GM19397 (cell line): ENCODE measurements around the gene SIGLEC11.
"Not testable (repeated sequence)": the region's sequence is repeated elsewhere in the genome, so short reads cannot be mapped to it uniquely, and the experiment has no call there.

Source experiments
- ATAC-seq: cut with Tn5 transposase; IDR thresholded peaks from one replicate; pipeline ENCODE4 v1.9.1; 2021; ENCODE audit warnings: mild to moderate bottlenecking, moderate library complexity; ENCODE audit not compliant: unreplicated experiment

SIGLEC11 gene

DNA sequence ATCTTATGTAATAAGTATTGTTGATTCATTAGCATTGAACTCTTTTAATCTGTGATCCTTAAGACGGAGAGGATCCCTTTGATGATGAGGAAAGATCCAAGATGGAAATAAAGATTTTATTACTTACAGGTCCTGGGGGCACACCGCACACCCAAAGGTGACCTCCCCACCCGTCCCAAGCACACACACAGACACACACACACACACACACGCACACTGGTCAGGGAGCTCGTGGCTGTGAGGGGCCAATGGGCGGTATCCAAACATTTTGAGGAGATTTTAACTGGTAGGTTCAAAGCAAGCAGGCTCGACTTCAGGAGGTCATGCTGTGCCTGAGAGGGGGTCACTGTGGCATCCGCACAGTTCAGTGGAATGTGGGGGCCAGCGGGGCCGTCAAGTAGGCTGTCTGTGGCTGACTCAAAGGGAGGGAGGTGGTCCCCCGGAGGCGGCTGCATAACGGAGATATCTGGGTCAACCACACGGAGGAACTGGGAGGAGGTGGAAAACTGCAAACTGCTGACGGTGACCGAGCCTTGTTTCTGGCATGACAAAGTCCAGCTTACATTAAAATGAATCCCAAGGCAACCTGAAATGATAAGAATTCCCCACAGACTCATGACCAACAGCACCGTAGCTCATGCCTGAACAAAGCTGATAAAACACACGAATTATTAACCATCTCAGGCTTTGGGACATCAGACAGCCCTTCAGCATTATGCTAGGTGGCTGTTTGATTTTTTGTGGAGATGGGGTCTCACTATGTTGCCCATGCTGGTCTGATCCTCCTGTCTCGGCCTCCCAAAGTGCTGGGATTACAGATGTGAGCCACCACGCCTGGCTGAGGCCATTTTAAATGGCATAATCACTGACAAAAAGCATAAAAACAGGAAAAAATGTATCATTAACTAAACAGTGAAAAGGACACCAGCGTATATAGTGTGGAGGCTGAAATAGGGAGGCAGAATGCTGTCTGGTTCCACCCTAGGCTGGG, 20.9 kb upstream of the SIGLEC11 start:
- no peak for ATAC-seq

DNA sequence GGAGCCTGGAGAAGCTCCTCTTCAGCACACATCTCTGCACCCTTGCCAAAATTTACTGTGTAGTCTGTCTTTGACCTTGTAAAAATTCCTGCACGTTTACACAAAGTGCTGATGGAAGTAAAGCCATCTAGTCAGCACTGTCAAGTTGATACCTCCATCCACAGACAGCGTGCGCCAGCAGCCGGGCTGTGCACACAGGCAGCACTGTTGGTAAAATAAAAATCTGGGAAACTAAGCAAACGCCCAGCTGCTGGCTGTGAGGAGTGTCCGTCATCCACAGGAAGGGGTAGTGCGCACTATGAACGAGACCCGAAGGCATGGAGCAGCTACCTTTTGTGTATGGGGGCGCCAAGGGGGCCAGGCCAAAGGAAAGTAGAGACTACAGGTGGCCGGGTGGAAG, 17.4 kb upstream of the SIGLEC11 start:
- no peak for ATAC-seq

DNA sequence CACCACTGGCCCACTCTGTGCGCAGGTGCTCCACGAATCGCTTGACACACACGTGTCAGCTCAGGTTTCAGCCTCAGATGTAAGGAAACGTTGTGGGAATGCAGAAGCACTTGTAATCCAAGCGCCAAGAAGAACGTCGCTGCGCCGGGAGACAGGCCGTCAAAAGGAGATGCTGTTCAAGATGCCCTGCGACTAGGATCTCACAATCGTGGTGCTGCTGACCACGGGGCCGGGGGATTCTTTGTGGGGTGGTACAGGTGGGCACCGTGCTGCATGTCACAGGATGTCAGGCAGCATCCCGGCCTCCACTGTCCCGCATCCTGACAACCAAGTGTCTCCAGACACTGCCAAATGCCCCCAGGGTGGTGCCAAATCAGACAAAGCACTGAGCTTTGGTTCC, 16.9 kb upstream of the SIGLEC11 start:
- ATAC-seq = no peak

DNA sequence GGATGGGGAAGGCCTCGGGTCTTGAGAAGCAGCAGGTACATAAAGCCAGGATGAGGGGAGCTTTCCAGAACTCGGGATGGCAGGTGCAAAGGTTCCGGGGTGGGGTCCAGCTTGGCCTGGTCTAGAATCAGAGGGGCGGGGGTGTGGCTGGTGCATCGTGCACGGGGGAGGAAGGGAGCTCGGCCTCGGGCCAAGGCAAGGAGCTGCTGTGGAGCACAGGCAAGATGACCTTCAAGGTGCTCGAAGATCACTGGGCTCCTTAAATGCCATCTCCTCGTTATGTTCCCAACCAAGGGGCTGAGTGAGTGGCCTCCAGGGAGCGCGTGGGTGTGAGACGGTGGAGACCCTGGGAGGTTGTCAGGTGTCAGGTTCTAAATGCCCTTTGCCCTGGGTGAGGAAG, 16.1 kb upstream of the SIGLEC11 start:
- ATAC-seq = no peak

DNA sequence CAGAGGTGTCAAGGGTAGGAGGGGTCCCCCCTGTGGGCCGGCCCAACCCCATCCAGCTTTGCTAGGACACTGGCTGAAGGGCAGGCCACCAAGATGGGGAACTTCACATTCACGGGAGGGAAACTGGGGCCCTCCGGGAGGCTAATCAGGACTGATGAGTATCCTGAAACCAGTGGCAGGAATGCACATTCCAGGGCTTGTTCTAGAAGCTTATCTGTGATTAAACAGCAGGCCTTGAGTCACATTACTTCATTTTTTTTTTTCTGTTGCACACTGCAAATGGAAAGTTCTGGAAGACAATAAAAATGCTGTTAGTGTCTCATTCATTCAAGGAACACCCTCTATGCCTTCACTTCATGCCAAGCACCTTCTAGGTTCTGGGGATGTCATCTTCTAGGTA, 15.5 kb upstream of the SIGLEC11 start:
- no peak for ATAC-seq

DNA sequence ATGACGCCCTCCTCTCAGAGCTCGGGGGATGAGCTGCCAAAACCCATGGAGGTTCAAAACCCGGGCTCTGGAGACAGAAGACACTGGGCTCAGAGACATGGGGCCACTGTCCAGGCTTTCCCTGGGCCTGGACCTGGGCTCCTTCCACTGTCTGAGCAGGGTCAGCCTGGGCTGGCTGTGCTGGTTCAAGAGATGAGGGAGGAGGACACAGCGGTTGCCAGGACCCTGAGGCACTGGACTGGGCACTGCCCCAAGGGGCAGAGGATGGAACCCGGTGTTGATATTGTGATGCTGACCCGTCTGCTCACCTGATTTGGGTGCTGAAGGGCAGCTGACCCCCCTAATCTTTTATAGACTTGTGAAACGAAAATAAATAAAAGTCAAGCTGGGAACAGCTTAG, 14.1 kb upstream of the SIGLEC11 start:
- no peak for ATAC-seq

DNA sequence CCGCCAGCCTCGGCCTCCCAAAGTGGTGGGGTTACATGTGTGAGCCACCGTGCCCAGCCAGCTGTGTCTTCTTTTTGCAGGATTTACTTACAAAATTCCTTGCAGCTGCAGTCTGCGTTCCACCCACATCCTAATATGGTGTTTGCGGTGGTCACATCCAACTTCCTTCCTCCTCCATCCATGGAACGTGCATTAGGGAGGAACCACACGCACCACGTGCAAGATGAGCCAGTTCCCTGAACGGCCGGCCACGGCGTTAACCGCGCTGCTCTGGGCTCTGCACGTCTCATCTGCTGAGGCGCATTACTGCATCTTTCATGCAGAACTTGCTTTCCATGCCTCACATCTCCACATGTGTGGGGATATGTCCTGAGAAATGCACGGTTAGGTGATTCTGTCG, 13.0 kb upstream of the SIGLEC11 start:
- no peak for ATAC-seq

DNA sequence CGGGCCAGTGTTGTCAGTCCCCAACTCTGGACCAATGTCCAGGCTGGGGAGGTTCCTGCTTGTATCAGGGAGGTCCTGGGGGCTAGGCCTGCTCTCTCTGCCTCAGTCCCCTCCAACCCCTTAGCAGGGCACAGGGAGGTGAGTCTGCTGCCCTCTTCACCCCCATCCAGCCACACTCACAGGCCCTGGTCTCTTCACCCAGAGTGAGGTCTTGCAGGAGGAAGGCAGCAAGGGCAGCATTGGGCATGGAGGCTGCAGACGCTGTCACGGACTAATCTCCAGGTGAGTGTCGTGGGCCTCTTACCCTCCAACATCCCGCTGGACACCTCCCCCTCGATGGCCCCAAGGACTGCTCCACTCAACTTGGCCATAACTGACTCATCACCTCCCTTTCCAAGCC, 11.9 kb upstream of the SIGLEC11 start:
- no peak for ATAC-seq

DNA sequence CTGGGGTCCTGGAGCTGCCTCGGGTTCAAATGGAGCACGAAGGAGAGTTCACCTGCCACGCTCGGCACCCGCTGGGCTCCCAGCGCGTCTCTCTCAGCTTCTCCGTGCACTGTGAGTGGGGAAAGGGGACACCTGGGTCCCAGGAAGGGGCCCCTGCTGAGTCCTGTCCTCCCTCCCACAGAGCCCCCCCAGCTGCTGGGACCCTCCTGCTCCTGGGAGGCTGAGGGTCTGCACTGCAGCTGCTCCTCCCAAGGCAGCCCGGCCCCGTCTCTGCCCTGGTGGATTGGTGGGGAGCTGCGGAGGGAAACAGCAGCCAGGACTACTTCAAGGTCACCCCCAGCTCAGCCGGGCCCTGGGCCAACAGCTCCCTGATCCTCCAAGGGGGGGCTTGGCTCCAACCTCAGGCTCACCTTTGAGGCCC, 11.0 kb upstream of the SIGLEC11 start:
- ATAC-seq = no peak

DNA sequence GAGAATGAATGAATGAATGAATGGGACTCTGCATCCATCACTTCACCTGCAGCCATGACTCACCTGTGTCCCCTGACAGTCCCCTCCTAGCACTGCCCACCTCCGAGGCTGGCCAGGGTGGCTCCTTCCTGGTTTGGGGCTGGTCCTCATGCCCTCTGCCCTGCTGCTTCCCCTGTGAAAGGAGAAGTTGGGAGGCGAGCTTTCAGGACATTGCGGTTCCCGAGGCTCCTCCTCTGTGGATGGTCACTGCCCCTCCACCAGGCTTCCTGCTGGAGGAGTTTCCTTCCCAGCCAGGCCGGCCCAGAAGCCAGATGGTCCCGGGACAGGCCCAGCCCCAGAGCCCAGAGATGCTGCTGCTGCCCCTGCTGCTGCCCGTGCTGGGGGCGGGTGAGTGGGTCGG, 8.4 kb upstream of the SIGLEC11 start:
- not testable (repeated sequence) for ATAC-seq

DNA sequence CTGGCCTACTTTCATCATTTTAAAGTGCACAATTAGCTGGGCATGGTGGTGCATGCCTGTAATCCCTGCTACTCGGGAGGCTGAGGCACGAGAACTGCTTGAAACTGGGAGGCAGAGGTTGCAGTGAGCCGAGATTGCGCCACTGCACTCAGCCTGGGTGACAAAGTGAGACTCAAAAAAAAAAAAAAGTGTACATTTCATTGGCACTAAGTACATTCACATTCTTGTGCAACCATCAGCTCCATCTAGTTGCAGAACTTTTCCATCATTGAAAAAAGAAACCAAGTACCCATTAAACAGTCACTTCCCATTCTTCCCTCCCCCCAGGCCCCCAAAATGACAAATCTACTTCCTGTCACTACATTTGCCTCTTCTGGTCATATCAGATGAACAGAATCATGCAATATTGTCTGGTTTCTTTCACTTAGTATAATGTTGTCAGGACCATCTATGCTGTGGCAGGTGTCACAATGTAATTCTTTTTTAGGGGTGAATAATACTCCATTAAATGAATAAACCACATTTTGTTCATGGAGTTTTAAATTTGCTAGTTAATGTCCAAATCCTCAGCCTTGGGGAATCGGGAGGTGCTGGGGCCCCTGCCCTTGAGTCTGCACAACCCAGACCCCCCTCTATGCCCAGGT, 7.4 kb upstream of the SIGLEC11 start:
- ATAC-seq = no peak

DNA sequence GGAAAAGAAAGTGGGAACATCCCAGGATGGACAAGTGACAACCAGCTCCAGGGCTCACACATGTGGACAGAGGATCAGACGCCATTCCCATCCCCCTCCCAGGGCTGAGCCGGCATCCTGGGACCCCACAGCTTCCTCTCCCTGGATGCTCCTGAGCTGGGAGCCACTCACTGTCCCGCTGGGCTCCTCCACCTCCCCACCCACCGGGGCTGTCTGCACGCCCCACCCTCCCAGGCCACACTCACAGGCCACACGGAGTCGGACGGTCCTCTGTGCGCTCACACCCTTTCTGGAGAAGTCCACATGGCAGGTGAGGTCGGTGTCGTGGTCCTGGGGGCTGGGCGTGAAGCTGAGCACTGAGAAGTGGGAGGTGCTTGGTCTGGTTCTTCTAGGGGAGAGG, 1.1 kb downstream of the SIGLEC11 start:
- not testable (repeated sequence) for ATAC-seq

DNA sequence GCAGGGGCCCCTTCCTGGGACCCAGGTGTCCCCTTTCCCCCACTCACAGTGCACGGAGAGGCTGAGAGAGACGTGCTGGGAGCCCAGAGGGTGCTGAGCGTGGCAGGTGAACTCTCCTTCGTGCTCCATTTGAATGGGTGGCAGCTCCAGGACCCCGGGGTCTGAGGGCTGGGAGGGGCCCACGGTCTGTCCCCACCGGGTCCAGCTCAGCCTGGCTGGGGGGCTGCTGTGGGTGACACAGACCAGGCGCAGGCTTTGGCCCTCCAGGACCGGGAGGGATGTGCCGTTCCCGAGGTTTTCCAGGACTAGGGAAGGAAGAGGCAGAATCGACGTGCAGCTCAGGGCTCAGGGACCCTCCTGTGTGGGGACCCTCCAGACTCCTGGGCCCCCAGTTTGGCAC, 2.4 kb downstream of the SIGLEC11 start:
- not testable (repeated sequence) for ATAC-seq

DNA sequence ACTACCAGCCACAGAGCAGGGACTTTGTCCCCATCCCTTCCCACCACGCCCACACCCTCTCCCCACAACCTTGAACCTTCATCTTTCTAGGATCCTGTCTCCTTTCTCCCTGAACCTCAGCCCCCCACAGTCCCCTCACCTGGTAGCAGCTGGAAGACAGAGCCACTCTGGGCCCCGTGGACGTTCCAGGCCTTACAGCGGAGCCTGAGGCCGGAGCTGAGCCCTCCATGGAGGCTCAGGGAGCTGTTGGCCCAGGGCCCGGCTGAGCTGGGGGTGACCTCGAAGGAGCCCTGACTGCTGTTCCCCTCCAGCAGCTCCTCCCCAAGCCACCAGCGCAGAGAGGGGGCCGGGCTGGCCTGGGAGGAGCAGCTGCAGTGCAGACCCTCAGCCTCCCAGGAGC, 2.8 kb downstream of the SIGLEC11 start:
- not testable (repeated sequence) for ATAC-seq

DNA sequence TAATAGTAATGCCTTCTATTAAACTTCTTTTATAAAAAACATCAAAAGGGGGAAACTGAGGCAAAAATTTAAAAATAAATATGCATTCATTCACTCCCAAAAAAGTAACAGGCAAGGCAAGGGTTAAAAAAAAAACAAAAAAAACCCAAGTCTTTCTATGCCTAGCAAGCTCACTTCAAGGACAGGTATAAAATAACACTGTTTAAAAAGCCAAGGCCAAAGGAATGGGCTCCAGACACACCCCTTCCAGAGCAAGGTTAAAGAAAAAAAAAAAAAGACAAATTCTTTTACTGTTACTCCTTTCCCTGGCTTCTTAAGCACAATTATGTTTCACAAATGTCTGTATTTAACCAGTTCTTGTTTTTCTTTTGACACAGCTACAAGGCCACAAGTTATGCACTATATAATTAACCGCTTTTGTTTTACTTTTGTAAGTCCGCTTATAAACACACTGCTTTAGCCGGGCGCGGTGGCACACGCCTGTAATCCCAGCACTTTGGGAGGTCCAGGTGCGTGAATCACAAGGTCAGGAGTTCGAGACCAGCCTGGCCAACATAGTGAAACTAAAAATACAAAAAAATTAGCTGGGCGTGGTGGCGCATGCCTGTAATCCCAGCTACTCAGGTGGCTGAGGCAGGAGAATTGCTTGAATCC, 3.6 kb downstream of the SIGLEC11 start:
- no peak for ATAC-seq

DNA sequence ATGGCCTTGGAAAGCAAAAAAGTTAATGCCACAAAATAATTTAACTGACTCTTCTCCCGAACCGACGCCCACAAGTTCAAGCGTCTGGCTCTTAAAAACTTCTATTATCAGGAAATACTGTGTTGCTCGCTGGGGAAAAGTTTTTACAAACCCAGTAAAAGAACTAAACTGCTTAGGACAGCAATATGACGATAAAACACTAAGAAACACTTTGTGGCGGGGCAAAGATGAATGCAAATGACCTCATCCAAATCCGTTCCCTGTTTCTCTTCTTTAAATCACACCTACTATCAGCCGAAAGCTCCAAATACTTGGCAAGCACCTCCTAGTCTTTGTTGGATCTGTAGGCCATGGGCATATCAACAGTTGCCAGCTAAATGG, 4.9 kb downstream of the SIGLEC11 start:
- no peak for ATAC-seq

DNA sequence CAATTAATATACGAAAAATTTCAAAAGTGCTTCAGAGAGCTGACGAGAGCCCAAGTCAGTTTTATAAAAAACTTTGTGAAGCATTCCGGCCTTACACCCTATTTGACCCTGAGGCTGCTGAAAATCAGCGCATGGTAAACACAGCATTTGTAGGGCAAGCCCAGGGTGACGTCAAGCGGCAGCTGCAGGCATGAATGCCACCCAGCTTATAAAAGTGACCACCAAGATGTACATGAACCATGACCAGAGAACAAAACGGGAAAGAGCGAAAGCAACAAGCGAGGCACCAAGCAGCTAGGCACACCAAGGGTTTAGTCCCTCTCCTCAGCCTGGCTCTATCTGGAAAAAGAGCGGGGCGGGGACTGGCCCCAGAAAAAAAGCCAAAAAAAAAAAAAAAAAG, 6.0 kb downstream of the SIGLEC11 start:
- no peak for ATAC-seq

DNA sequence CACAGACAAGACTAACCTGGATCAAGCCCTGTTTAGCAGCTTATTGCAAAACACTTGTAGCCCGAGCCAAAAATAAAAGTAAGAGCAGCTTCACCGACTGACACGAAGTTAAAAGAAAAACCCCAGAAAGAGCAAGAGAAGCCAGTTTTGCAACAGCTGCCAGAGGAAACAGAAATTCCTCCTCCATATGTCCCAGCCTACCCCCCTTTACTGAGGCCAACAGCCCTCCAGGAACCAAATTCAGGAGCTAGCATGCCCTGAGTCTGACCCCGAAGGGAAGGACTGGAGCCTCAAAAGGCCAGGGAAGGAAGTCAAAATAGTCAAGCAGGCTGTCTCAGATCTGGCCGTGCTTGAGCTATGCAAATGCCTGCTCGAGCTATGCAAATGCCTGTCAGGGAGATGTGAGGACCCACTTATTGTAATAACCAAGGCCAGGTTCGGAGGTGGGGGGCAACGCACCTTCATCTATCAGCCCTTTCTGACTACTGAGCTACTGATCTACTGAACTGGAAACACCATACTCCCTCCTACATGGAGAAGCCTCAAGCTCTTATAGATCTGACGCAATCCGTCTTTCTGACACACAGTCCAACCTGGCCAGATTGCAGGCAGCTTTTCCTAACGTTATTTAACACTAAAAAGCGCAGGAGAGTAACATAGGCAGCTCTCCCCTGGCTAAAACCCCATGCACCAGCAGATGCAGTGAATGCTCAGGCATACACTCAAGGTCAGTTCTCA, 6.7 kb downstream of the SIGLEC11 start:
- no peak for ATAC-seq

DNA sequence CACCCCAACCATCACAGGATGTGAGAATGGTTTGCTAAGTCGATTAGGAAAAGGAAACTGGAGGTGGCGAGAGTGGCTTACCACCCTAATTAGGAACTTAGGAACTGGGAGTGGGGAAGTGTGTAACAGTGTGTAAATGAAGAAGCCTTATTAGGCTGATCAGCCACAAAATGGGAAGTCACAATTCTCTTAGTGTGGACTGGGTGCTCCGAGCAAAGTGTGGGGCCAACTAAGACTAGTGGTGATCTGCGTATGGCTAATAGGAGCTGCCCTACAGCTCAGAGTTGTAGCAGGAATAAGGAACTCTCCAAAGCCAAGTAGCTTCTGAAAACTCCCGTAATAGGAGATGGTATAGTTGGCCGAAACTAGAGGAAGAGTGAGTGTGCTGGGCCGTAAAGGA, 7.6 kb downstream of the SIGLEC11 start:
- no peak for ATAC-seq

DNA sequence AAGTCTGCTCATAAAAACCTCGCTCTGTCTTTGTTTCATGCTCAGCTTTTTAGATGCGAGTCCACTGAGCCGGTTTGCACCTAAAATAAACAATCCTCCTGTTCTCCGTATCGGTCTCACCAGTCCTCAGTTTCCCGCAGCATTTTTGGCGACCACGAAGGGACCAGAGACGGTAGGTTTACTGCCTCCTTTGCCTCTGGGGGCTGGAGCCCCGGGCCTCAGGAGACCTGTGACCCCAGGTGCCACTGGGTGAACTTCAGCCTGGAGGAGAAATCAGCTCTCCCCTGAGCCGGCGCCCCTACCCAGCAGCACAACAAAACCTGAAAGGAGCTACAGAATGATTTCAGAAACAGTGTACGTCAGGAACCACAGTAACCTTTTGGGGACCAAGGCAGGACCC, 8.1 kb downstream of the SIGLEC11 start:
- ATAC-seq = no peak

DNA sequence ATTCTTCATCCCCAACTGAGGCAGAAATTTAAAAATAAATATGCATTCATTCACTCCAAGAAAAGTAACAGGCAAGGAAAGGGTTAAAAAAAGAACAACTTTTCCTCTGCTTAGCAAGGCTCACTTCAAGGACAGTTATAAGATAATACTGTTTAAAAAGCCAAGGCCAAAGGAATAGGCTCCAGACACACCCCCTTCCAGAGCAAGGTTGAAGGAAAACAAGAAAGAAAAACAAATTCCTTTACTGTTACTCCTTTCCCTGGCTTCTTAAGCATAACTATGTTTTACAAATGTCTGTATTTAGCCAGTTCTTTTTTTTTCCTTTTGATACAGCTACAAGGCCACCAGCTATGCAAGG, 8.5 kb downstream of the SIGLEC11 start:
- ATAC-seq = no peak
